Right lung (tissue), 5 donors: Measurements from ENCODE around the gene TBC1D24. TPM values are rescaled to one million over a fixed set of nuclear protein-coding genes. Genes with fewer than 3 reads are reported as not detected.

Experiments
- DNase-seq, 2 donors: peaks; one replicate each; pipeline ENCODE4 v3.0.0-alpha.2; 2013
- polyA plus RNA-seq, 5 donors: library from polyadenylated mRNA; unstranded; fragments of 120-200 nt; gene quantifications; one replicate each; pipeline versions ENCODE4 v1.2.1 to v1.2.3, GENCODE V29; 2013; ENCODE audit warnings: inconsistent platforms in 1 of 5, low replicate concordance in 1 of 5; ENCODE audit not compliant: insufficient read length in 5 of 5, insufficient read depth in 1 of 5

The TBC1D24 gene
- polyA plus RNA-seq, 5 donors, result 11.6 to 20.5 (median 17.2) TPM

DNA sequence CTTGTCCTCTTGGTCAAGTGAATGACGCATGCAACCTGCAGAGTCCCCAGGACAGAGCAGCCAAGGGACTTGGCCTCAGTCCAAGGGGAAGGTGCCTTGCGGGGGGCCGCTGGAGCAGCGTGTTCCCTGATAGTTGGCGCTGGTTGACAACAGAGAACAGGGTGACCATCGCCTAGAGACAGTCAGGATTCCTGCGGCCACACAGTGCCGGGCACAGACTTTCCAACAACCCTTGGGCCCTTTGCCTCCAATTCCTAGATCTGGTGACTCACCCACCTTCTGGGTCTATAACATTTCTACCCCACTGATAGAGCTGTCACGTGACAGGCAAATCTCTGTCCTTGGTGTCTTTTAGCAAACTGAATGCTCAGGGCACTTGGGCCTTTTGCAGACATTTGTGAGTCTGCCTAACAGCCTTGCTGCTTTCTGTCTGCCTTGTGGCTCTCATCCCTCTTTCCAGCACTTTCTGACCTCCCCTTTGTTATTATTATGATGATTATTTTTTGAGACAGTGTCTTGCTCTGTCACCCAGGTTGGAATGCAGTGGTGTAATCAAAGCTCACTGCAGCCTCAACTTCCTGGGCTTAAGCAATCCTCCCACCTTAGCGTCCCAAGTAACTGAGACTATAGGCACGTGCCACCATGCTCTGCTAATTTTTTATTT lies 26.9 kb upstream of the TBC1D24 start:
- no peak for DNase-seq

DNA sequence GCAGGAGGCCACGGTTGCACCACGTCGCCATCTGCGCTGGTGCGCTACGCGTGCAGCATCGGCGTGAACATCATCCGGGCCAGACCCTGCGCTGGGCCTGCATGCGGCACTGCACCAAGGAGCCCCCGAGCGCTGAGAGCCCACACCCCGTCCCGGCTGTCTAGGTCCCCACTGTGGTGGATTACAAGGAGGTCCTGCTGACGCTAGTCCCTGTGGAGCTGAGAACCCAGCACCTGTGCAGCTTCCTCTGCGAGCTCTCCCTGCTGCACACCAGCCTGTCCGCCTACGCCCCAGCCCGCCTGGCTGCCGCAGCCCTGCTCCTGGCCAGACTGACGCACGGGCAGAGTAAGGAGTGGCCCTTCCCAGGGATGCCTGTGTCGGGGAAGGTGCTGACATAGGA lies 25.8 kb upstream of the TBC1D24 start:
- DNase-seq, result no peak

DNA sequence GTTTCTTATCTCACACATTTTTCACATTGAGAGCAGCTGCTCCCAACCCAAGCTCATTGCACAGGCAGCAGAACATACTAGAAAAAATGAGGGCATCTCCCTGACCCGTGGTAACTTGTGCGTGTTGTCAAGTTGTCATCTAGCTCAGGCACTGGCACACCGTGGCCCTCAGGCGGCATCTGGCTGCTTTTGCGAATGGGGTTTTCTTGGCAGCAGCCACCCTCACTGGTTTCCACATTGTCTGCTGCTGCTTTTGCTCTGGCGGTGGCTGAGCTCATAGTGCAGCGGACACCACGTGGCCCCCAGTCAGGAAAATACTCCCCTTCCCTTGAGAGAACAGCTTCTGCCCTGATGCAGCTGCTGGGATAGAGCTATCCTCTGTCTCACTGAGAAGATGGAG lies 24.4 kb upstream of the TBC1D24 start:
- DNase-seq, result no peak

DNA sequence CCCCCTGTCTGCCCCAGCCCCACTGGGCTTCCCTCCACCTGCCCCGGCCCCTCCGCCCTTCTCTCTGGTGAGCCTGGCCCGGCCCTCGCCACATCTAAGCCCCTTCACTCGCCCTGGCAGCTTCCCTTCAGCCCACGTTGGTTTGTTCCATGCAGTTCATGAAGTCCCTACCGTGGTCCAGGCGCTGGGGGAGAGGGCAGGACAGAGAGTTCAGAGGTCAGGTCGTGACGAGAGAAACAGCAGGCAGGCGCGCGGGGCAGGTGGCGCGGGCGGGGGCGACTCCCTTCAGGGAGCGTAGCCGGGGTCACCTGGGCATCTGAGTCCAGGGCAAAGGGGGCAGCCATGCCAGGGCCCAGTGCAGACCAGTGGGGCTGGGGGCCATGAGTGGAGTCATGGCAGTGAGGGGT lies 23.9 kb upstream of the TBC1D24 start:
- no peak for DNase-seq

DNA sequence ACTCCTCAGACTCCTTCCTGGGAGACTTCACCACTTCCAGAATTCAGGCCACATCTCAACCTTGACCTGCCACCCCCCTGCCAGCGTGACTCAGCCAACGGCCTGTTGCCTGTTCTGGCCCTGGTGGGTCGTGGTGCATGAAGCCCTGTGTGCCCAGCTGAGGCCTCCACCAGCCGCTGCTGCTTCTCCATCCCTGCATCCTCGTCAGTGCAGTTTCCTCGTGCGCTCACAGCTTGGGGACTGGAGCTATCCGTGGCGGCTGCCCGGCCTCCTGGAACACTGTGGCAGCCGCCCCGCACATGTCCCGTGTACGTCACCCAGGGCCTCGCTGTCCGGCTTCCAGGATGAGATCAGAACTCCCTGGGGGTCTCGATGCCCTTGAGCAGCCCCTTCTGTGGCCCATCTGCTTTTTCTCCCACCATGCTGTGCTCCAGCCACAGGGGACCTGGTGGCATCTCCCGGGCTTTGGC lies 23.0 kb upstream of the TBC1D24 start:
- no peak for DNase-seq

DNA sequence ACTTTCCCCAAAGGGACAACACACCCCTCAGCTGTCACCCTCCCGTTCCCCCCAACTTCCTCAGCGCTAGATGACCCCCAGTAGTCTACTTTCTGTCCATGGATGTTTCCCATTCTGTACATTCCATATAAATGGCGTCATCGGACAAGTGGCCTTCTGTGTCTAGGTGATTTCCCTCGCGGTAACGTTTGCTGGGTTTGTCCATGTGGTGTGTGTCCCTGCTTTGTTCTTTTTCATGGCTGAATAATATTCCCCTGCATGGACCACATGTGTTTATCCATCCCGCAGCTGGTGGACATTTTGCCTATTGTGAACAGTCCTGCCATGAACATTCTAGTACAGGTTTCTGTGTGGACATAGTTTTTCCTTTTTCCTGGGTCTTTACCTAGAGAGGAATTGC lies 22.3 kb upstream of the TBC1D24 start:
- DNase-seq, result no peak

DNA sequence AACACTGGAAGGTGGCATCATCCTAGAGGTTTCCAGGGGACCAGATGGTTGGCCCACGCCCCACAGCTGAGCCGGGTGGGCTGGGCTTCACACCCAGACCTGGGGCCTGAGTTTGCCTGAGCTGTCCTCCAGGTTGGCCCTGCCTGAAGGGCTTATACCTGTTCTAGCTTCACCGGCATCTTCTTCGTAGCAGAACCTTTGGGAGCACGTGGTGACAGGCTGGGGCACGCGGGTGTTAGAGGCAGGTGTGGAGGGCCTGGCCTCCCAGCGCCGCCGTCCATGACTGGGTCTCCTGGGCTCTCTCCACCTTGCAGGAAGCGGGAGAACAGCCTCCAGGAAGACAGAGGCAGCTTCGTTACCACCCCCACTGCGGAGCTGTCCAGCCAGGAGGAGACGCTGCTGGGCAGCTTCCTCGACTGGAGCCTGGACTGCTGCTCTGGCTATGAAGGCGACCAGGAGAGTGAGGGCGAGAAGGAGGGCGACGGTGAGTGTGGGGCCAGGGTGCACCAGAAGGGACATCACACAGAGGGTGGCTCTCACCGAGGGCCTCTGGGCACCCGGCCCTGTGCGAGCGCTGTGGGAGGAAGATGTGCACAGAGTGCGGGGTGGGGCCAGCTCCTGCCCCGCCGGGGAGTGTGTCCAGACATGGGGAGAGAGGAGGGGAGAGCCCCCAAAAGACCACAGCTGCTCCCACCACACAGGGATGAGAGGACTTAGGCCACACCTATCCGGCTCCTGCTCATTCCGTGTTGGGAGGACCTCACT lies 19.7 kb upstream of the TBC1D24 start:
- no peak for DNase-seq

DNA sequence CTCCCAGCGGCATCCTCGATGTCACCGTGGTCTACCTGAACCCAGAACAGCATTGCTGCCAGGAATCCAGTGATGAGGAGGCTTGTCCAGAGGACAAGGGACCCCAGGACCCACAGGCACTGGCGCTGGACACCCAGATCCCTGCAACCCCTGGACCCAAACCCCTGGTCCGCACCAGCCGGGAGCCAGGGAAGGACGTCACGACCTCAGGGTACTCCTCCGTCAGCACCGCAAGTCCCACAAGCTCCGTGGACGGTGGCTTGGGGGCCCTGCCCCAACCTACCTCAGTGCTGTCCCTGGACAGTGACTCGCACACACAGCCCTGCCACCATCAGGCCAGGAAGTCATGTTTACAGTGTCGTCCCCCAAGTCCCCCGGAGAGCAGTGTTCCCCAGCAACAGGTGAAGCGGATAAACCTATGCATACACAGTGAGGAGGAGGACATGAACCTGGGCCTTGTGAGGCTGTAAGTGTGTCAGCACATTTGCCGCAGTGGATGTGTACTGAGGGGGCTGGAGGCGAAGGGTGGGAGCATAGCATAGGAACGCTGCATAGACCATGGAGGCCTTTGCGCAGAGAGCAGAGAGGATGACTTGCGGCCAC lies 18.3 kb upstream of the TBC1D24 start:
- no peak for DNase-seq

DNA sequence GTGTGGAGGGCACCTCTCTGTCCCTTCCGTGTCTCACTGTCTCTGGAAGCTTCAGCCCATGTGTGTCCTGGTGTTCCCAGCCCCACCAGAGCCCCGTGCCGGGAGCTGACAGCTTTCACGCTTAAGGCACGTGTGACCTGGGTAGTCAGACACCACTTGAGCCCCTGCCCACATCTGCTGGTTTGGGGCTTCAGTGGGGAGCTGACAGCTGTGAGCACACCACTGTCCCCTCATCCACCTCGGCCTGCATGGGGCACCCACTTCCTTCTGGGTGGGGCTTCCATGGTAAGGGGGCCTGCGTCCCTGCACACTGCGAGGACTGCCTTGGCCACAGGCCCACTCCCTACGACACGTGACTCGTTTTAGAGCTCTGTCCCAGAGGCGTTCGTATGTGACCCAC lies 17.7 kb upstream of the TBC1D24 start:
- no peak for DNase-seq

DNA sequence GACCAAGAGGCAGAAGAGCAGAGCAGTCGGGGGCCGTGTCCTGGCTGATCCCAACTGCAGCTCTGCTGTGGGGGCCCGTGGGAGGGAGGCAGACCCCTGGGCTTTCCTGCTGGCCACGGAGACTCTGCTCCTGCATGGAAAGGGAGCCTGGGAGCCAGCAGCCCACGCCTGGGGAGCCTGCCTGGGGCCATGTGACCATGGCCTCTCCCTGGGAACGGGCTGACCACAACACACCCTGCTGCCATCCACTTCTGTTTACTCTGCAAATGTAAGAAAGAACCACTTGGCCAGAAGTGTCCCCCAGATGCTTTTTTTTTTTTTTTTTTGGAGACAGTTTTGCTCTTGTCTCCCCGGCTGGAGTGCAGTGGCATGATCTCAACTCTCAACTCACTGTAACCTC lies 17.0 kb upstream of the TBC1D24 start:
- no peak for DNase-seq

DNA sequence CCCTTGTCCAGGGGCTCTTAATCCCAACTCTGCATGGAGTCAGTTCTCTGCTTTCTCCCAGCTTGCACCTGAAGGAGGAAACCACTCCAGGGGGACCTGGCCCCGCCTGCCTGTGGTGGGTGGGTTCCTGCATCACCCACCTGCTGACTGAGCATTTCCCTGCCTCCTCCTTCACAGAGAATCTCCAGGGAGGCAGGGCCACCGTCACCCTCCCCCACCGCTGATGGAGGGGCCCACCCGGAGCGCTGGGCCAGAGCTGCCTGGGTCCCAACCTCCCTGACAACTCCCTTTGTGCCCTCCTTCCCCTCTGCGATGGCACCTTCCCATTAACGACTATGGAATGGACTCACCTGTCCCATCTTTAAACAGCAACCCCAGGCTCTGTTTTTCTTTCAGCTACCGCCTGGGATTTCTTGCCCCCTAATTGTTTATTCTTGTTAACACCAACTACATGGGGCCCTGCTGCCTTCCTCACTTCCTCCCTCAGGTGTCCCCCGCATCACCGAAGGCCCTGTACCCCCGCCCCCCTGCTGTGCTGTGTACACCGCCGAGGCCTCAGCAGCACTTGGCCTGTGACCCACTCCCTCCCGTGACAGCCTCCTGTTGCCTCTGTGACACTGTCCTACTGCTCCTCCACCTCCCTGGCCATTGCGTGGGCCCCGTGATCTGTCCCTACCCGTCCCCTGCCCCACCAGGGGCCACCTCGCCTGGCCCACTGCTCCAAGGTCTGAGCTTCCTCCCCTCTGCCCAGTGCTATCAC lies 15.9 kb upstream of the TBC1D24 start:
- DNase-seq, result no peak

DNA sequence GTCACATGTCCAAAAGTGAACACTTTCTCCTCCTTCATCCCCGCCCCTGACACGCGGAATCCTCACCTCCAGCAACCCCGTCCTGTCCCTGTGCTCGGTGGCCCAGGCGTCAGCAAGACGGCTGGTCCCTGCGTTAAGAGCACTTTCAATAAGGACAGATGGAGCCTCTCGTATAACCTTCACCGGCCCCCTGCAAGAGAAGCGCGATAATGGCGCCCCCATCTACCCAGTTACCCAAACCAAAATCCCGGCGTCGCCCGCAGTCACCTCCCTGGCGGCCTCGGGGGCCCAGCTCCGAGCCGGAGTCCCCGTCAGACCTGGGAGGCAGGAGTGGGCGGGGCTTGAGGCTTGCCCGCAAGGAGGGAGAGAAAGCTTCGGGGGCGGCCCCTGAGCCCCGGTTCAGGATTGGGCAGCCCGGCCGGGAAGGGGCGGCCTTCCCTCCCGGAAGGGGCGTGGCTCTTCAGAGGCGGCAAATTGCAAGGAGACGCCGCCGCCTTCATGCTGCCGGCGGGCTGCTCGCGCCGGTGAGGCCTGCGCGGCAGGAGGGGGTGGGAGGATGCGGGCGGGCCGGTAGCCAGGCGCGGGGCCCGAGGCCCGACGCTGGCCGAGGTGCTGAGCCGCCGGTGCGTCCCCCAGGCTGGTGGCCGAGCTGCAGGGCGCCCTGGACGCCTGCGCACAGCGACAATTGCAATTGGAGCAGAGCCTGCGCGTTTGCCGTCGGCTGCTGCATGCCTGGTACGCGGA lies 15.1 kb upstream of the TBC1D24 start, which contains the start of gene TEDC2:
Gene TEDC2 (plus strand): TSS at position 463 of the 744 bp plus-strand sequence. CDS start 36 bp downstream, at position 499.
- peak; percentile 92 for DNase-seq

DNA sequence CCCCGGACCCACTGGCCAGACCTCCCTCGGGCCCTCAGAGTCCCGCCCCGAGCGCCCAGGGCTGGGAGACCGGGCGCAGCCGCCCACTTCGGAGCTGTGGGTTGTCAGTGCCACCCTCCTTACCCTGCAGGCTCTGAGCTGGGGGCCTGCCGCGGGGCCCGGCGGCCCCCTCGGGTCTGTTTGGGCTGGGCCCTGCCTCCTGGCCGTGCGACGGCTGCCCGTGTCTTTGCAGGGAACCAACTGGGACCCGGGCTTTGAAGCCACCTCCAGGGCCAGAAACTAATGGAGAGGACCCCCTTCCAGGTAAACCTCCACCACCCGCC lies 14.6 kb upstream of the TBC1D24 start:
- no peak for DNase-seq

DNA sequence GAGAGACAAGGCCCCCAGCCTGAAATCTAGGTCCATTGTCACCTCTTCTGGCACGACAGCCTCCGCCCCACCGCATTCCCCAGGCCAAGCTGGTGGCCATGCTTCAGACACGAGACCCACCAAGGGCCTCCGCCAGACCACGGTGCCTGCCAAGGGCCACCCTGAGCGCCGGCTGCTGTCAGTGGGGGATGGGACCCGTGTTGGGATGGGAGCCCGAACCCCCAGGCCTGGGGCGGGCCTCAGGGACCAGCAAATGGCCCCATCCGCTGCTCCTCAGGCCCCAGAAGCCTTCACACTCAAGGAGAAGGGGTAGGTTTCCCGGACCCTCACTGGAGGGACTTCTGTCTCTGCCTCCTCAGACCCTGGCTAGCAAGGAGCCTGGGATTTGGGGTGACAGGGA lies 14.0 kb upstream of the TBC1D24 start:
- no peak for DNase-seq

DNA sequence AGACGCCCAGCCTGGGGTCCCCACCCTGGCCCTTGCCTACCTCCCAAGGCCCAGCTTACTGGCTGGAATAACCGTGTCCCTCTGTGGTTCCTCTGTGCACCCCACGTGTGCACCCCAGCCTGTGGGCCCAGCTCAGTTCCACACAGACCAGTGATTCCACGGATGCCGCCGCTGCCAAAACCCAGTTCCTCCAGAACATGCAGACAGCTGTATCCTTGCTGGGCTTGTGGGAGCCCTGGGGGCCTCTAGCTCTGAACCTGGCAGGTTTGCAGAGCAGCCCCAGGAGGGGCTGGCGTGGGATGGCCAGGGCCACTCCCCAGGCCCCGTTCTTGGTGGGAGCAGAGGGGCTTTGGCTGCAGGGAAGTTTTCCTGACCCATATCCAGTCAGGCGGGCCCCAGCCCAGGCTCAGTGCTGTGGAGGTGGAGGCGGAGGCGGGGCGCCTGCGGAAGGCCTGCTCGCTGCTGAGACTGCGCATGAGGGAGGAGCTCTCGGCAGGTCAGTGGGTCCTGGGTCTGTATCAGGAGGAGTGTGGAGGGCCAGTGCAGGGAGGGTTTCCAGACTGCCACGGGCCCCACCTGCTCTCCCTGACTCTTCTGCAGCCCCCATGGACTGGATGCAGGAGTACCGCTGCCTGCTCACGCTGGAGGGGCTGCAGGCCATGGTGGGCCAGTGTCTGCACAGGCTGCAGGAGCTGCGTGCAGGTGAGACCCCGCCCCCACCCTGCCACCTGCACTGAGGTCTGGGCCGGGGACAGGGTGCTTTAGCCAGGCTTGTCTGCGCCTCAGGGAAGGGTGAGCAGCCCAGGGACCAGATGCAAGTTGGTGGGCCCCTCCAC lies 12.7 kb upstream of the TBC1D24 start:
- no peak for DNase-seq

DNA sequence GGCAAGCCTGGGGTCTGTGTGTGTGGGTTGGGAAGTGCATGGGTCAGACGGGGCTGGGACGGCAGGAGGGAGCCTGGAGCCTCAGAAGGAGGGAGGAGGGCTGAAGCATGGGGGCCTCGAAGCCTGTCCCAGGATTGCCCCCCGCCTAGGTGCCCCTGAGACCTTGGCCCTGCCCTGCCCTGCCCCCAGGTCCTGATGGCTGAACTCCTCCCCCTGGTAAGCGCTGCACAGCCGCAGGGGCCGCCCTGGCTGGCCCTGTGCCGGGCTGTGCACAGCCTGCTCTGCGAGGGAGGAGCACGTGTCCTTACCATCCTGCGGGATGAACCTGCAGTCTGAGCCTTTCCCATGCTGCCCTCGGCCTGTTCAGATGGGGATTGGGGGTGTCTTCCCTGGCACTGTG lies 10.6 kb upstream of the TBC1D24 start:
- no peak for DNase-seq

DNA sequence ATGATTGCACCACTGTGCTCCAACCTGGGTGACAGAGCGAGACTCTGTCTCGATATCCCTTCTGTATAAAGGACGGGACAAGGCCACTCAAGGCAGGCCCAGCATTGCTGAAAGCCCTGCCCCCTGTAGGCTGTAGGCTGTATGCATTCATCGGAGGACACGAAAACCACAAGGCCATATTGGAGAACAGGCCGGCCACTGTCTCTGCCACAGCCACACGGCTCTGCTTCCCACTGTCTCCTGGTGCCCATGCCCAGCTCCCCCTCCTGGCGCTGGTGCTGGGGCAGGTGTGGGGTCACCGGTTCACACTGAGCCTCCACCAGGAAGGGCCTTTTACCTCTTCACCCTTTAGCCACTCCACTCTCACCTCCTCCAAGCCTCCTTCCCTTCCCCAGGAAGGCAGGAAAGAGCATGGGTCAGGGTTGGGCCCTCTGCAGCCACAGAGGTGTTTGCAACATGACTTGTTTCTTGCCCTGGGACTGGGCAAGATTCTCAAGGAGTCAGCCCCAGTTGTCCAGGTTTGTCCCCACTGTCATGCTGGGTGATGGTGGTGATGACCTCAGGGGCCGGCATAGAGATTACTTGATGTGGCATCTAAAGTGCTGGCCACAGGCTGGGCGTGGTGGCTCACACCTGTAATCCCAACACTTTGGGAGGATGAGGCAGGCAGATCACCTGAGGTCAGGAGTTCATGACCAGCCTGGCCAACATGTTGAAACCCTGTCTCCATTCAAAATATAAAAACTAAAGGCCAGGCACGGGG lies 9.1 kb upstream of the TBC1D24 start:
- DNase-seq, result no peak

DNA sequence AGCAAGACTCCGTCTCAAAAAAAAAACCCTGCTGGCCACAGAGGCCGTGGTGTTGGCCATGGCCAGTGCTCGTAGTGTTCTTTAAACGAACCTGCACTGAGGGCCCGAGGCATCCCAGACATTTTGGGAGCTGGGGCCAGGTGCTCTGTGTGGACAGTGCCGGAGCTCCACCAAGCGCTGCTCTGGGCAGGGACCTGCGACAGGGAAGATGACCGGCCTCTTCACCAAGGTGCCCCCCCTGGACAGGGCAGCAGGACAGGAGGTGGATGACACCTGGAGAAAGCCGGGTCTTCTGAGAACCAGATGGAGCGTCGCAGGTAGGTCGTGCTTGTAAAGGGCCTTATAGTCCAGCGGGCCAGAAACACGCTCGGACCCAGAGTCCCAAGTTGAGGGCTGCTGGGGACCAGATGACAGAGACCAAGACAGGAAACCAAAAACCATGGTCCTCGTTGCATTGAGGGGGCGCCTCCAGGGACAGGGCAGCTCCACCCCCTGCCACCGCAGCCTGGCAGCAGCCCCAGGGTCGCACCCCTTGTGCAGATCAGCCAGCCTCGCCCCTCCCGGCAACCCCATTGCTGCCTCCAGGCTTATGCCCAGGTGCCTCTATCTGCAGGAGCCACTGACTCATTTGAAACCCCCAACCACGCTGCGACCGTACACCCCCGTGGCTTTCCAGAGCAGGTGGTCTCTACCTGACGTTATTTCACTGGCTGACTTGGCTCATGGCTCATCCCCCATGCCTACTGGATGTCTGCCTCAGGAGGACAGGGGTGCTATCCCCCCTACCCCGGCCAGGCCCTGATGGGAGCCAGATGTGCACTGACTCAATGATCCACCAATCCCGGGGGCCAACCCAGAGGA lies 8.0 kb upstream of the TBC1D24 start:
- DNase-seq, result no peak
